ENCODE data around the gene SREBF1.

Gene SREBF1

GRCh38 chr17:17836818-17837379, at the start of gene SREBF1:
Gene SREBF1, minus strand, starts transcription at chr17:17836986. Its CDS starts 169 bp downstream, at chr17:17836817.
- DNase-seq = no peak

- no peak for DNase-seq
Observed at GRCh38 chr17:17886226-17886625, 49.4 kb upstream of the SREBF1 start.

GRCh38 chr17:17884391-17885357, 47.9 kb upstream of the SREBF1 start:
- no peak for DNase-seq

GRCh38 chr17:17883801-17884200, 47.0 kb upstream of the SREBF1 start:
- DNase-seq = no peak

GRCh38 chr17:17882082-17882581, 45.3 kb upstream of the SREBF1 start:
- DNase-seq = no peak

GRCh38 chr17:17880577-17881196, 43.9 kb upstream of the SREBF1 start:
- no peak for DNase-seq

- DNase-seq = no peak
Observed at GRCh38 chr17:17877529-17878358, 41.0 kb upstream of the SREBF1 start.

- DNase-seq = no peak
Observed at GRCh38 chr17:17876959-17877528, 40.3 kb upstream of the SREBF1 start.

- no peak for DNase-seq
Observed at GRCh38 chr17:17874478-17874877, 37.7 kb upstream of the SREBF1 start.

GRCh38 chr17:17873450-17873991, 36.7 kb upstream of the SREBF1 start:
- no peak for DNase-seq

- DNase-seq = no peak
Observed at GRCh38 chr17:17872547-17873345, 36.0 kb upstream of the SREBF1 start.

- no peak for DNase-seq
Observed at GRCh38 chr17:17871913-17872312, 35.1 kb upstream of the SREBF1 start.

GRCh38 chr17:17870247-17870646, 33.5 kb upstream of the SREBF1 start:
- no peak for DNase-seq

- no peak for DNase-seq
Observed at GRCh38 chr17:17868641-17869522, 32.1 kb upstream of the SREBF1 start.

GRCh38 chr17:17866897-17867296, 30.1 kb upstream of the SREBF1 start:
- DNase-seq = no peak

GRCh38 chr17:17866425-17866824, 29.6 kb upstream of the SREBF1 start:
- DNase-seq = no peak

- no peak for DNase-seq
Observed at GRCh38 chr17:17865035-17865434, 28.2 kb upstream of the SREBF1 start.

- no peak for DNase-seq
Observed at GRCh38 chr17:17860766-17861107, 24.0 kb upstream of the SREBF1 start.

GRCh38 chr17:17859909-17860765, 23.4 kb upstream of the SREBF1 start:
- DNase-seq = peak in 1 of 2 experiments; percentile 24
